NCI-H146 treated with DMSO at 0.1 percent for 48 hours (cell line): ENCODE results near the gene RAD18.

Experiments
- DNase-seq: peaks from one replicate; lab custom pipeline; 2025; ENCODE audit not compliant: unreplicated experiment; lab: John Stamatoyannopoulos, UW

Gene RAD18

GRCh38 chr3:8838765-8839423 is 124.4 kb downstream of the RAD18 start:
- no peak for DNase-seq

- no peak for DNase-seq
These were observed 125.0 kb downstream of the RAD18 start for GRCh38 chr3:8838234-8838633.

- DNase-seq = no peak
These were observed 126.1 kb downstream of the RAD18 start for GRCh38 chr3:8837162-8837561.

- DNase-seq = no peak
These were observed 127.2 kb downstream of the RAD18 start for GRCh38 chr3:8836096-8836495.

- DNase-seq = no peak
These were observed 127.9 kb downstream of the RAD18 start for GRCh38 chr3:8835385-8835784.

GRCh38 chr3:8834974-8835373 is 128.3 kb downstream of the RAD18 start:
- DNase-seq = no peak

GRCh38 chr3:8827641-8828040 is 135.6 kb downstream of the RAD18 start:
- DNase-seq = no peak
